NCI-H1092 treated with DMSO at 0.1 percent for 48 hours (cell line): Measurements from ENCODE around the gene NBEAL2.
A peak's percentile ranks its signal among the peaks of the same experiment; 100 is the strongest.
"Not testable (repeated sequence)": the region's sequence is repeated elsewhere in the genome, so short reads cannot be mapped to it uniquely, and the experiment has no call there.

Experiments used
- DNase-seq: peaks from one replicate; lab custom pipeline; 2025; lab: John Stamatoyannopoulos, UW

Gene NBEAL2

DNA sequence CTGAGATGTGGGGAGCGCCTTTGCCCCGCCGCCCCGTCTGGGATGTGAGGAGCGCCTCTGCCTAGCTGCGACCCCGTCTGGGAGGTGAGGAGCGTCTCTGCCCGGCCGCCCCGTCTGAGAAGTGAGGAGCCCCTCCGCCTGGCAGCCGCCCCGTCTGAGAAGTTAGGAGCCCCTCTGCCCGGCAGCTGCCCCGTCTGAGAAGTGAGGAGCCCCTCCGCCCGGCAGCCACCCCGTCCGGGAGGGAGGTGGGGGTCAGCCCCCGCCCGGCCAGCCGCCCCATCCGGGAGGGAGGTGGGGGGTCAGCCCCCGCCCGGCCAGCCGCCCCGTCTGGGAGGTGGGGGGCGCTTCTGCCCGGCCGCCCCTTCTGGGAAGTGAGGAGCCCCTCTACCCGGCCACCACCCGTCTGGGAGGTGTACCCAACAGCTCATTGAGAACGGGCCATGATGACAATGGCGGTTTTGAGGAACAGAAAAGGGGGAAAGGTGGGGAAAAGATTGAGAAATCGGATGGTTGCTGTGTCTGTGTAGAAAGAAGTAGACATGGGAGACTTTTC, 15.4 kb upstream of the NBEAL2 start:
- not testable (repeated sequence) for DNase-seq

DNA sequence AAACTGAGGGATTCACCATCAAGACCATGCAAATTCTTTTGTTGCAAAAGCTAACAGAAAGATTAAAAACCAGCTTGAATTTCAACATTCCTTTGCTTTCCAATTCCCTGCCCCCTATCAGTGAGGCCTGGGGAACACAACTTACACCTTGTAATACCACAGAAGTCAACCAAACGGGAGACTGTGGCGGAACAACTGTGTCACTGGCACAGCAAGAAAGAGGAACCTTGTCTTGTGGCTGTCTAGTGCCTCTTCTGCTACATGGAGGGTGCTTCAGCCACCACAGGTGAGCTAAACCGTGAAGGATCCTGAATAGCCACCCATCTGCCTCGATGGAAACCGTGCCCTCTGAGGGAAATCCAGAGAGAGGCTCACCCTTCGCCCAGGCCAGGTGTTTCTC, 14.3 kb upstream of the NBEAL2 start:
- DNase-seq: no peak

DNA sequence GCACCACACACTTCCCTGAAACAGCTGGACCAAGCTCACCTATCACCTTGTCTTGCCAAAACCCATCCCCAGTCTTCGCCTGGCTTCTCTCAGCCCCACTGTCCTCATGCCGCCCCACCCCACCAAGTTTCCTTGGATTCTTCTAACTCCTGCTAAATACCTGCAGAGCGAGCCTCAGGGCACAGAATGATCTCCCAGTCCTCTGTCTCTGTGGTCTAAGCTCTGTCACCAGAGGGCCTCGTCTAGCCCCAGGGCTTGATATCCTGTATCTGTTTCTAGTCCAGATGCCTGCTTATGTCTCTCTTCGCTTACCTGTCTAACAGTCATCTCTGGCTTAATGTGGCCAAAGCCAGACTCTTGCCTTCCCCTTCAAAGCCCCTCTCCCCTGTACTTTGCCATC, 12.7 kb upstream of the NBEAL2 start:
- DNase-seq: no peak

DNA sequence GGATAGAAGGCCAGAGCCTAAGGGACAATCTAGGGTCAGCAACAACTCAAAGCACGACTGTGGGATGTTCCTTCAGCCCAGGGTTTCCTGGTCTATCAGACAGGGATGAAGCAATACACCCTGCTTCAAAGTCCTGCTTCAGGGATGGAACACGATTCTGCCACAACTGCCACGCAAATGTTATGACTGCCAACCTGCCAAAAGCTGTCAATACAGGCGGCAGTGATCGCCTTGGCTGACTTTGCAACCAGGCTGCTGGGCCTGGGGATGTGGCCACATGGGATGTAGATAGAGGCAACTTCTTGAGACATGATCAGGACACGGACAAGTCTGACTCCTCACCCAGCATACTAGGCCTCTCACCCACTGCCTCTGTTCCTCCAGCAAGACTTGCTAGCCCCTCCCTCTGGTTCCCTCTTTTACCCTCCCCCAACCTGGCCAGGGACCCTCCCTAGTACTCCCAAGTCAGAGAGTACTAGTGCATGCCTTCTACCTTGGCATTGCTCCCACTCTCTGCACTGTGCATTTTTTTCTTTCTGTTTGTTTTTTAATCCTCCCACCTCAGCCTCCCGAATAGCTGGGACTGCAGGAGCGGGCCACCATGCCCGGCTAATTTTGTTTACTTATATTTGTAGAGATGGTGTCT, 10.6 kb upstream of the NBEAL2 start:
- DNase-seq: no peak

DNA sequence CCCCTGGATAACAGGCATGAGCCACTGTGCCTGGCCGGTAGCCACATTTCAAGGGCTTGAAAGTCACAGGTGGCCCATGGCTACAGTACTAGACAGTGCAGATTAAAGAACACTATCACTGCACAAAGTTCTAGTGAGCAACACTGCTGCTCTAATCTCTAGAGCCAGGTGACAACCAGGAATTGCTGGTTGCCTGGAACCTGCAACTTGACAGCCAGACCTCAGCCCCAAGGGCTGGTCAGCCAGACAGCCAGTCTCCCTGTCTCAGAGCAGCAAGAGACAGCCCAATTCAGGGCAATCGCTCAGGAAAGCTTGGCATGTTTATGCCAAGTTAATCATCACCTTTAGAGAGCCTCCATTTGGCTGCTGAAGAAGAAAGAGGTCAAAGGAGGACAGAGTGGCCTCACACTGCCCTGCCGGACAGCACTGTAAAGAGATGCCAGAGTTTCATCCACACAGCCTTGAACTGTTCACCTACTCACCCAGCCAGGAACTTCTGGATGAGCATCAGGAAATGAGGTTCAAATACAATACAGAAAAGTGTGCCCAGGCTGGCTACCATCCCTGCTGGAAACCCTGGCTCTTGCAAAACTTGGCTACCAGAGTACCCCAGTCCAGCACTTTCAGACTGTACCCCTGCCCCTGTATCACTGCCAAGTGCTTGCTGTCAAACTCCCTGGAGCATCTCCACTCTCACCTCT, 8.9 kb upstream of the NBEAL2 start:
- DNase-seq: no peak

DNA sequence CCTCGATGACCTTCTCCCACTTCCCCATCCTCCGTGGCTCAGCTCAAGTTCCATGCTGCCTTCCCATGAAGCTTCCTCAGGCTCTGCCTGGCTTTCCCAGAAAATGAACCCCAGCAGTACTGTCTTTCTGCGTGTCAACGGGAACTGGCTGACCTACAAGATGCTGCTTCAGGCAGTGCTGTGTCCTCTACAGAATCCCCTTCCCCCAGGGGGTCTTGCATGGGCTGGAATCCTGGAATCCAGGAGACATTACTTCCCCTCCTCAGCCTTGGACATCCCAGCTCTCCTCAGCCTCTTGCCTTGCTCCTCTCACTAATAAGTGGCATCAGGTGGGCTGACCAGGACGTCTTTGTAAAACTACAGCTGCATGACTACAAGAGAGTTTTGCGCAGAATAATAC, 8.3 kb upstream of the NBEAL2 start:
- no peak for DNase-seq

DNA sequence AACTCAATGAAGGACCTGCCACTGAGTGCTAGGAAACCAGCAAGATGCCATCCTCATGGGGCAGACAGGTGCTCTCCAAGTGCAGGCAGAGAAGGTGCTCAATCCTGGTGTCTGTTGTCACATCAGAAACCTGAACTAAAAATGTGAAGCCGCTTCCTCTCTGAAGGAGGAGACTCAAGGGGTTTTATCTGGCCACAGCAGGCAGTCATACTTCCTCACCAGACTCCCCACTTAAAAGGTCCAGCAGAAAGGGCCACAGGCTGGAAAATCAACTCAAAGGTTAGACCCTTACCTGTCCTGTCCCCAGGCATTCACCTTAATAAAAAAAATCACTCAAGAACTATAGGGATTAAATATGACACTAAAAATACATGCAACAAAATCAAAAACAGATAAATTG, 7.7 kb upstream of the NBEAL2 start:
- no peak for DNase-seq

DNA sequence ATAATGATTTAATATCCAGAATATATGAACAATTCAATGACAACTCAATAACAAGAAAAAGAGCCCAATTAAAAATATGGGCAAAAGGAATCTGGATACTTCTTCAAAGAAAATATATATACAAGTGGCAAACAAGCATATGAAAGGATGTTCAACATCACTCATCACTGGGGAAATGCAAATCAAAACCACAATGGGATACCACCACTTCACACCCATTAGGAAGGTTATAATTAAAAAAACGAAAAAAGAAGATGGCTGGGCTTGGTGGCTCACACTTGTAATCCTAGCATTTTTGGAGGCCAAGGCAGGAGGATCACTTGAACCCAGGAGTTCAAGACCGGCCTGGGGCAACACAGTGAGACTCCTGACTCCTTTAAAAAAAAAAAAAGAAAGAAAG, 7.1 kb upstream of the NBEAL2 start:
- DNase-seq: no peak

DNA sequence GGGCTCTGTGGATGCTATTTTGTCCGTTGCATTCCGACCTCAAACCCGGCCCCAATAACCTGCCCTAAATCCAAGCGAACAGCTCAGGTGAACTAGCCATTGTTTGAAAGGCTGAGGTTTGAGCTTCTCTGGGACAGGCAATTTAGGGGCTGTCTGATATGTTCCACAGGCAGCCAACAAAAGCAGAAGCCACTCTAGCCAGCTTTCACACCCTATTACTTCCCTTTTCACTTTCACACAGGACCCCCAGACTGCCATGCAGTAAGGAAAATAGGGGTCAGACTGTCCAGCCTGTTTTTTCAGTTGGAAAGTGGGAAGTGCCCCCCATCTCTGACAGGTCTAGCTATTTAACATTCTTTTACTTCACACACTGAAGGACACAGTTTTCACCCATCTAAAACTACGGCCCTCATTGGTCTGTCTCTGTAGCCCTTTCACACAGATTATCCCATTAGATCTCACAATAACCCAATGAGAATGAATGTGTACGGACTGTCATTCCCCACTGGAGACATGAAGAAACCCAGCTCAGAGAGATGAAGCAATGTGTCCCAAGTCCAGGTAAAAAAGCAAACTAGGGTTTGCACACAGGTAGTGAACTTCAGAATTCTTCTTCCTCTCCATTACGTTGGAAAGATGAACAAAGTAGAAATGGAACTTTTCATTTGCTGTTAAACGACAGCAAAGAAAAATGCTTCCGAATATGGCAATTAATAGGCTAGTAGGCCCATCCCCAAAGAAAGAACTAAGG, 4.9 kb upstream of the NBEAL2 start:
- no peak for DNase-seq

DNA sequence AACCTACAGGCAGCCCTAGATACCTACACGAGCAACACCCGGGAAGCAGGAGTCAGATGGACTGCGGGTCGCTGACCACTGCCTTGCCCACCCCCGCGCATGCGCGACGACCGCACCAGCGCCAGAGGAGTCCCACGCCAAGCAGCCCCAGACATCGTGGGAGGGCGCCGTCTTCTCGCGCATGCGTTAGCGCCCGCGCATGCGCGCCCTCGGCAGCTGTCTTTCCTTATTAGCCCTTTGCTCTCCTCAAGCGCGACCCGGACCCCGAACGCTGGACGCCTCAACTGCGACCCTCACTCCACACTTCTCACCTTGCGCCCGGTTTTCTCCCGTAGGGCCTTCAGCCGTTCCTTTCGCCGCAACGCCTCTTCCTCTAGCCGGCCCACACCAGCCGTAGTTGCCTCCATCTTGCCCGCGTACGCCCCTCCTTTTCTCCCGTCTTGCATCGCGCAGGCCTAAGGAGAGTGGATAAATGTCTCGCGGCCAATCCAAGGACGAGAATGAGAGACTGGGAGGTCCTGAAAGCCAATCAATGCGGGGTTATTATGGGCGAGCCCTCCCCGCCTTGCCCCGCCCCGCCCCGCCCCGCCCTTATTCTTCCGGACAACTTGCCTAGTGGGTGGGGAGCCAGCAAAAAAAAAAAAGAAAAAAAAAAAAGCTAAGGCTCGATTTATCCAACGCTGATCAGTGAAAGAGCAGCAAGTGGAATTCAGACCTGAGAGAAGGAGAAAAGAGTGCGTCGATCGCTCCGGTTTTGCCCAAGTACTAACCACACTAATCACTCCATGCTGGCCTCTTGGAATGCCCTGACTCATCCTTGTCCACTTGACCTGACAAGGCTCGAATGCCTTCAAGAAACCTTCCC, 2.9 kb upstream of the NBEAL2 start, which contains the start of gene CCDC12:
Gene CCDC12, minus strand, starts transcription at position 420 of the 865 bp plus-strand sequence. Its CDS starts 13 bp downstream, at position 407.
- DNase-seq: peak; percentile 93

DNA sequence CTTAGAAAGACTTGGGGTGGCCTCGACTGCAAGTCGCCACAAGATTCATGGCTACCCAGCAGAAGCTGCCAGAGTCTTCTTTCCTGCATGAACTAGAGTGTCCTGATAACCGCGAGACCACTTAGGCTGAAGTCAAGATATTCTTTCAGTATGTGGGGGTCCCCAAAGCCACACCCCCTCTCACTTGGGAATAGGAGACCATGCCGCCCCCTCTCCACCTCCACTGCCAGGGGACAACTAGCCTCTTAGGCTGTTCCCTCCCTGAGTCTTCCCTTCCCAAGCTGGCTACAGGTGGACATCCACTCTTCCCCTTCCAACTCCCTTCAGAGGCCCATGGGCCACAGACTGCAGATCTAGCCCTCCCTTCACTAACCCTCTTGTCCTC, 1.7 kb upstream of the NBEAL2 start:
- DNase-seq: no peak

DNA sequence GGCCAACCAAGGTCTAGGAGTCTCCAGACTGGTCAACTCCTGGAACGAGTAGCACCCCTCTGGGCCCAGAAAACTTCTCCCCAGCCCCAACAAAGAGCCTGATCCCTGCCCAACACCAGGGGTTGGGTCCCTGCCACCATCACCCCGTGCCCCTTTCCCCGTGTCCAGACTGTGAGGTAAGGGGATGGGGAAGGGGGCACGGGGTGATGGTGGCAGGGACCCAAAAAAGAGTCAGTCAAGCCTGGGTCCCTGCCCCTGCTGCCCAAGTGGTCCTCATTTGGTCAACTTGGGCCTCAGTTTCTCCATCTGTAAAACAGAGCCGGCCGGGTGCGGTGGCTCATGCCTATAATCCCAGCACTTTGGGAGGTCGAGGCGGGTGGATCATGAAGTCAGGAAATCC, 1.1 kb upstream of the NBEAL2 start:
- no peak for DNase-seq

DNA sequence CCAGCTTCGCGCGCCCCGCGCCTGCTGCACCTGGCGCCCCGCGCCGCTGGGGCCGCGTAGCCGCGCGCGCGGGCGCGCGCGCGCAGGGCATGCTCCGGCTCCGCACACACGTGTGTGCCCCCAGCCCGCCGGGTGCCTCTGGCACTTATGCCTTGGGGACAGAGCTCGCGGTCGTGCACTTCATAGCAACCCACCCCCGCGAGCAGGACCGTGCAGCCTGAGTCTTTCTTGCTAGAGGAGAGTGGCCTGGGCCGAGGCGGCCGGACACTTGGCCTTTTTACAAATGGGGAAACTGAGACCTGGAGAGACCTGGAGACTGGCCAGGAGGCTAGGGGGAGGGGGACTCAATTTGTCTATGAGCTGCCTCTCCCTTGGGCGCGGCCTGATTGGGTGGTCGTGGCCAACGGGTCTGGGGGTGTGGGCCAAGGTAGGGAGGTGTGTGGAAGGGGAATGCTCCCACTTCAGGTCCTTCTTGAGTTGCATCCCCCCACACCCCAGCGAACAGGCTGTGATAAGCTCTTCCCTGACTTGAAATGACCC, 562 bp downstream of the NBEAL2 start:
- no peak for DNase-seq

DNA sequence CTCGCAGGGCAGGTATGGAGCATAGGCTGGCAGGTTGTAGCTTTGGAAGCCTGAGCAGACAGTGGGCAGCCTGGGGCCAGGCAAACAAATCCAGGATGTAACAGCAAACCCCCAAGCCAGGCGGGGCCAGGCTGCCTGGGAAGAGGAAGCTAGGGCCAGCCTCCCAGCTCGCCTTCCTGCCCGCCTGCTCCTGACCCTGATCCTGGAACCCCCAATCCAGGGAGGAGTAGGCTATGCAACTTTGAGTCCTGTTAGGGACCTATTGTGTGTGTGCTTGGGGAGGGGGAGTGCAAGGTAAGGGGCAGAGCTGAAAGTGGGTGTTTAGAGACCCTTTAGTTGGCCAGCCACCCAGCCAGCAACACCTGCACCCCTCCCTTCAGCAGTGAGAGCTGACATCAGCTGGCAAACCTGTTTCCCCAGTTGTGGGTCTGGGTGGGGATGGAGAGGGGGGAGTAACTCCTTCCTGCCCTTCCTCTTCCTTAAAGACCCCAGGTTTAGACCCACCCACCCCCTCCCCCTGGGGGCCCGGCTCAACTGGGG, 2.5 kb downstream of the NBEAL2 start:
- no peak for DNase-seq

DNA sequence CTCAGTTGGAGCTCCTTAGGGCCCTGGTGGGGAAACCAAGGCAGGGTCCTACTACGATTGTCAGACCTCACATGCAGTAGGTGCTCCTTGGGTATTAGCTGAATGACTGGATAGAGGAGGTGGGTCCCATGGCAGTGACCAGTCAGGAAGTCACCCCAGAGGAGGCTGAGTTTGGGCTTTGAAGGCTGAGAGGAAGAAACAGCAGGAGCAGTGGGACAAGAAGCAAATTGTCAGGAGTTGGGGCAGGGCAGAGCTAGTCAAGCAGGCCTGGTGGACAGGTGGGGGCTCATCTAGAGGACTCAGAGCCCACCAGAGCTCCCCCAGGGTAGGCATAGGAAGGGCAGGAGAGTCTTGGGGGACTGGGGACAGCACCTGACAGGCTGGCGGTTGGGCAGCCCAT, 3.1 kb downstream of the NBEAL2 start:
- no peak for DNase-seq

DNA sequence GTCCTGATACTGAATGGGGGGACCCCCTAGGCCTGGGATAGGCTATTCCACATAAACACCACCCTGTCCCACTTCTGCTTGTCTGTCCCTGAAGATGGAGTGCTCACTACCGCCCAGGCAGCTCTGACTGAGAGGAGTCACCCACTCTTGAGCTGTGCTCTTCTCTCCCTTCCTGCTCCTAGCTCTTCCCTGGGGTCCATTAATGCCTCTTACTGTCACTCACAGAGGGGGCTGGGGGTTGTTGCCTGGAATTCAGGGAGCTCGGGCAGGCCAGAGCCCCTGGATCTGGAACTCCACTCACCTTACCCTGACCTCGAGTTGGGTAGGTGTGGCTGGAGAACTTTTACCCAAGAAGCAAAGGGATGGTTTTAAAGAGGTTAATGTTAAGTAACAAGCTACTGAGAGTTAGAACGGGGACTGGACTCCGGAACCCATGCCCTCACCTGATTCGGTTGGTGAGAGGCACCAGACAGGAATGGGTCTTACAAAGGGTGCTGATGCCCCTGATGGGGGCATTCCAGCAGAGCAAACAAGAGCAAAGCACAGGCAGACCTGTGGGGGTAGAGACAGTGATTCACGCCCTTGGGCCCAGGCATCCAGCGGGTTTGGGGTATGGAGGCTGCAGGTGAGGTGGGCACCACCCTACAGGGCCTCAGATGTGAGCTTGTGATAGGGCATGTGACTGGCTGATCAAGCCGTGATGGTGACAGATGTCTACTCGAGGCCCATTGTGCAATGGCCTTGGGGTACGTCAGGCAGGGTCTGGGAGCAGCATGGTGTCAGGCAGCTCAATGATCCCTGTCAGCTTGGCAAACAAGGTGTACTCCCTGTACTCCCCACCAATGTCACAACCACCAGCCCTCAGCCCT, 5.4 kb downstream of the NBEAL2 start:
- DNase-seq: no peak

DNA sequence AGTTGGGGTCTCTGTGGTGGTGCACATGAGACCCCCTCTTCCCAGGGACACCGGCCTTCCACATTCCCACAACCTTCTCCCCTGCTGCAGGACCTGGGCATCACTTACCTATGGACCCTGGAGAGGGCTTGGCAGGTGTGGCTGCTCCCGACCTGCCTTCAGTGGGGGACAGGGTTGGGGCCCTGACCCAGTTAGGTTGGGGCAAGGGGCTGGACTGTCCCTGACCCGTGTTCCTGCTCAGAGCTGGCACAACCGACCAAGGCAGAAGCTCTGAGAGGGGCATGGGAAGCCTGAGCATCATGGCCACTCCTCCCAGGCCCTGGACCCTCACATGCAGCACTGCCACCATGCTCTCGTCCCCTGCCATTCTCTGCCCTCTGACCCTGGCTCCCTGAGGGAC, 6.1 kb downstream of the NBEAL2 start:
- no peak for DNase-seq

DNA sequence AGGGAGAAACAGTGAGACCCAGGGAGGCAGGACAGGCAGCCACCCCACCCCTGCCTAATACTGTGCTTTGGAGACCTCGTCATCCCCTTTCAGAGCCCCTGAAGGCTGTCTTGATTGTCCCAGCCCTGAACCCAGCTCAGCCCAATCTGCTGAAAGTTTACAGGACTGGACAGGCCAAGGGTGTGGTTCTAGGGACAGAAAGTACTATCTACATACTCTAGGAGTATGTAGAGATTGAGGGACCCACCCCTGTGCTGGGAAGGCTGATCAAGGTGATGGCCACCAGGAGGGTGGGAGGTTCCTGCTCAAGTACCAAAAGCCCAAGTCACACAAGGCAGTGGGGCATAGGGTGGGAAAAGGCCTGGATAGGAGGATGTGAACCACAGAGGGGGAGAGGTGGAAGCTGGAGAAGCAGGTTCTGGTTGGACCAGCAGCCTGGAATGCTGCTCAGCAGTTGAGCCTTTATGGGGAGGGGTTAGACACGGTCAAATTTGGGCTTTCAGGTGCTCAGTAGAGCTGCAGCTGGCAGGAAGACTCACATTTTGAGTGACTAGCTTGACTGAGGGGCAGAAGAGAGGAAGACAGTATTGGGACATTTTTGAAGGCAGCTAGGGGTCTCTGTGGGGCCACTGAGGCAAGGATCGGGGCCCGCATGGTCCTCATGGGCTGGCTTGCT, 6.7 kb downstream of the NBEAL2 start:
- no peak for DNase-seq

DNA sequence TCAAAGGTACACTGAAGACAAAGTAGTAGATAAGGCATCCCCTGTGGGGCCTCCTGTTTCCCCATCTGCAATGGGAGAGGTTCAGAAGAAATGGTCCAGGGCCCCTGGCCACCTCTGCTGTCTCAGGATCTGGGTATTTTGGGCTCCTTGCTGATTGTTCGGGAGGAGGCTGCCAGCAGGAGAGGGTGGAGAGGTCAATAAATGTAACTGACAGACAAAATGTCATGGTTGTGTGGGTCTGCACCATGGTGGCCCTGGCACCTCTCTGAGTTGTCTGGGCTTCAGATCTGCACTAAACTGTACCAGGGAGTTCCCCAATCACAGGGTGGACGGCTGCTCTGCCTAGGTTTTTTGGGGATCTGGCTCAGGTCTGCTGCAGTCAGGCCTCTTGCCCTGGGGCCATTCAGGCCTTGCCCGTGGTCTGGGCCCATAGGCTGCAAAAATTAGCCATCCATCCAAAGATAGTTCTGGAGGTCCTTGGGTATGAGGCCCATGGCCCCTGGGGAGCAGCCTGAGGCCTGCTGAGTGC, 7.4 kb downstream of the NBEAL2 start:
- DNase-seq: no peak
